H1 (cell line): ENCODE measurements around the gene FKBP1B.

Experiments used
- BRCA1 ChIP-seq: IDR thresholded peaks from 2 replicates; pipeline ENCODE4 v1.6.1; 2012; ENCODE audit warnings: low read depth, low read length, improper control_type of control experiment
- CTCF ChIP-seq, 3 experiments: IDR thresholded peaks; 1 replicate in 2 of 3; 2 replicates in 1 of 3; pipeline versions ENCODE4 v1.5.1 to v1.6.1; 2011; ENCODE audit warnings: low read length in 3 of 3, mild to moderate bottlenecking in 3 of 3, inconsistent platforms in 2 of 3, low read depth in 1 of 3, moderate library complexity in 1 of 3; ENCODE audit not compliant: insufficient read depth in 1 of 3; ENCODE audit errors: control extremely low read depth in 1 of 3
- HDAC6 ChIP-seq: IDR thresholded peaks from one replicate; pipeline ENCODE4 v1.7.1; 2012; ENCODE audit warnings: low read depth, mild to moderate bottlenecking, inconsistent platforms, low read length, moderate library complexity
- MAFK ChIP-seq: IDR thresholded peaks from 2 replicates; pipeline ENCODE4 v1.6.1; 2012; ENCODE audit warnings: low read depth, mild to moderate bottlenecking, improper control_type of control experiment, low read length
- MAX ChIP-seq: IDR thresholded peaks from 2 replicates; pipeline ENCODE4 v1.6.1; 2012; ENCODE audit warnings: inconsistent platforms
- POLR2AphosphoS5 ChIP-seq: IDR thresholded peaks from 2 replicates; pipeline ENCODE4 v1.6.1; 2011; ENCODE audit warnings: low read depth, low read length
- SIN3A ChIP-seq, 2 experiments: IDR thresholded peaks in 1 of 2; conservative IDR thresholded peaks in 1 of 2; 2 replicates each; pipeline ENCODE4 v1.6.1; 2011 to 2012; ENCODE audit warnings: low read length in 2 of 2, improper control_type of control experiment in 1 of 2, low read depth in 1 of 2, mild to moderate bottlenecking in 1 of 2
- SP4 ChIP-seq: IDR thresholded peaks from 2 replicates; pipeline ENCODE4 v1.6.1; 2012; ENCODE audit warnings: low read length, inconsistent platforms
- TAF1 ChIP-seq: IDR thresholded peaks from 2 replicates; pipeline ENCODE4 v1.6.1; 2011; ENCODE audit warnings: mild to moderate bottlenecking, low read depth, low read length

DNA sequence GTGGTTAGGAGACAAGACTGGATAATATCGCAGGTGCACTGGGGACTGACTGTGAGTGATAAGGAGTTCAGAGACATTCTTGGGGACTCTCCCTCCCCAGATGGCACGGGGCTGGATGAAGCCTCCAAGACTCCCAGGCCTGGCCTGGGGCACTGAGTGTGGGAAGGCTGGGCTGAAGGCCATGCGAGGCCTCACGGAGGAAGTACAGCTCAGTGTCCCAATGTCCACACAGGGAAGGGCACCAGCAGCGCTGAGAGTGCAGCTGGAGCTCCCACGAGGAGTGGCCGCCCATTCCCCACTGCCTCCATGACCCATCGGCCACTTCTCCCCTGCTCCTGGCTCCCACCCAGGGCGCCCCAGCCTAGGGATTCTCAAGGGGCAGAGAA lies 33.2 kb upstream of the FKBP1B start:
- TF ChIP-seq SP4 (no peak), MAX (no peak), MAFK (no peak), HDAC6 (no peak), SIN3A (conservative IDR thresholded peaks at IDR 0.05 in 1 of 2, IDR thresholded peaks at IDR 0.05 in 1 of 2; ENCODE audit: low read depth in 1 of 2, low read length in 2 of 2) (no peak), BRCA1 (no peak), POLR2AphosphoS5 (no peak), TAF1 (no peak), CTCF (IDR thresholded peaks at IDR 0.05; ENCODE audit: control extremely low read depth in 1 of 3, insufficient read depth in 1 of 3, low read depth in 1 of 3, low read length in 3 of 3) (no peak)
